ENCODE measurements around the gene UBAC1. TPM values are rescaled to one million over a fixed set of nuclear protein-coding genes. Genes with fewer than 3 reads are reported as not detected.
A peak's percentile ranks its signal among the peaks of the same experiment; 100 is the strongest.

UBAC1 gene
- total and polyA plus RNA-seq, 4 donors = 24.1 to 49.9 (median 37.5) TPM

- Histone ChIP-seq H3K4me1 (ENCODE audit: control insufficient read depth in 1 of 2, insufficient read depth in 2 of 2, low read length in 2 of 2) (no peaks in the 10 kb centered on the region), H3K9me3 (ENCODE audit: control insufficient read depth, low read length) (no peaks in the 10 kb centered on the region), H3K36me3 (ENCODE audit: control insufficient read depth in 1 of 2, insufficient read depth in 2 of 2, low read length in 1 of 2) (peaks cover 0 to 2% of the 10 kb centered on the region in 2 donors), H3K4me3 (ENCODE audit: low read length in 2 of 2) (no peak overlapping the region), H3K27ac (ENCODE audit: low read depth in 1 of 2, low read length in 2 of 2) (no peak overlapping the region), H3K27me3 (ENCODE audit: control insufficient read depth in 1 of 2, insufficient read depth in 2 of 2, low read length in 1 of 2) (no peaks in the 10 kb centered on the region)
- DNase-seq (peak in 1 of 2 donors; percentile 46), ATAC-seq (ENCODE audit: low FRiP score) (no peak)
- WGBS, 2 donors = 96 to 97% methylated on average over 18 of the region's 18 CpGs
- intact Hi-C loops (cut with DNase I) = no loop called here
Observed at GRCh38 chr9:135932656-135933055, 28.5 kb downstream of the UBAC1 start.

- no peak overlapping the region for H3K27ac ChIP-seq (ENCODE audit: low read depth in 1 of 2, low read length in 2 of 2)
- no peaks in the 10 kb centered on the region for H3K27me3 ChIP-seq (ENCODE audit: control insufficient read depth in 1 of 2, insufficient read depth in 2 of 2, low read length in 1 of 2)
- ATAC-seq (ENCODE audit: low FRiP score) = no peak
- intact Hi-C loops (cut with DNase I) = no loop called here
- WGBS, 2 donors = 90 to 91% methylated on average over 31 of the region's 31 CpGs
- H3K9me3 ChIP-seq (ENCODE audit: control insufficient read depth, low read length) = no peaks in the 10 kb centered on the region
- no peak overlapping the region for H3K4me3 ChIP-seq (ENCODE audit: low read length in 2 of 2)
- peak in 1 of 2 donors; percentile 75 for DNase-seq
- no peaks in the 10 kb centered on the region for H3K4me1 ChIP-seq (ENCODE audit: control insufficient read depth in 1 of 2, insufficient read depth in 2 of 2, low read length in 2 of 2)
- H3K36me3 ChIP-seq (ENCODE audit: control insufficient read depth in 1 of 2, insufficient read depth in 2 of 2, low read length in 1 of 2) = peaks cover 0 to 2% of the 10 kb centered on the region in 2 donors
Observed at GRCh38 chr9:135931349-135931820, 29.8 kb downstream of the UBAC1 start.

DNA sequence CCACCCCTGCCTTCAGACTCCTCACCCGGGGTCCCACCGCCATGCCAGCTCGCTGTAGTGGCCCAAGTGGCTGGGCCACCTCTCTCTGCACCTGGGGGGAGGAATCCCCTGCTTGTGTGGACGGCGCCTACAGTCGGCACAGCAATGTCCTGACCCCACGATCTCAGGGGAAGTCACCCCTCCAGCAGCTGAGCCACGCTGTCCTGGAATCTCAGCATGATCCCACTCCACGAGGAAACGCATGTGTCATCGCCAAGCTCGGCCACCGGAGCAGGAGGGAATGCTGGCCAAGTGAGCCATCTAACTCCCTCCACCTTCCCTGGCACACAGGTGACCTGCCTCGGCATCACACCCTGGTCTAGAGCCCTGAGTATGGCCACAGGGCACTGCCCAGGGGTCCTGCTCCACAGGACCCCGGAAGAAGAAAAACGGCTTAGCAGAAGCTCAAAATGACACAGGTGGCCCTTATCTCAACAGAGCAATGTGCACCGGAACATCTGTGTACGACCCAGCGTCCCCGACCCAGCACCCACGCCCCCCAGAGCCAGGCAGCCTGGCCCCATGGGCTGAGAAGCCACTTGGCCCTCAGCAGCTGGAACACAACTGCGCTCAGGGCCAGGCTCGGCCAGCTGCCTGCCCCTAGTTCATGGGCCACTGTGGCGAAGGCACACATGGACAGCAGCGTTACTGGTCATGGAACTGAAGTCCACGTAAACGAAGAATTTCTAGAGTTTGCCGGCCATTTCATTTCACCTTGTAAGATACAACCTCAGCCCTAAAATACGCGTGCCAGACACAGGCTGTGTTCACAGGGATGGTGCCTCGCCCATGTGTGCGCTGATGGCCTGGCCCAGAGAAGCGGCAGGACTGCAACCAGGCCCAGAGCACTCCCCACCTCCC is 30.5 kb downstream of the UBAC1 start:
- H3K9me3 ChIP-seq (ENCODE audit: control insufficient read depth, low read length) = no peaks in the 10 kb centered on the region
- 94 to 95% methylated on average over 33 of the region's 33 CpGs for WGBS, 2 donors
- H3K4me1 ChIP-seq (ENCODE audit: control insufficient read depth in 1 of 2, insufficient read depth in 2 of 2, low read length in 2 of 2) = no peaks in the 10 kb centered on the region
- no peak overlapping the region for H3K4me3 ChIP-seq (ENCODE audit: low read length in 2 of 2)
- H3K27ac ChIP-seq (ENCODE audit: low read depth in 1 of 2, low read length in 2 of 2) = no peak overlapping the region
- no peaks in the 10 kb centered on the region for H3K27me3 ChIP-seq (ENCODE audit: control insufficient read depth in 1 of 2, insufficient read depth in 2 of 2, low read length in 1 of 2)
- H3K36me3 ChIP-seq (ENCODE audit: control insufficient read depth in 1 of 2, insufficient read depth in 2 of 2, low read length in 1 of 2) = peaks cover 0 to 2% of the 10 kb centered on the region in 2 donors
- DNase-seq (peak in 1 of 2 donors; percentile 74), ATAC-seq (ENCODE audit: low FRiP score) (no peak)
- intact Hi-C loops (cut with DNase I) = no loop called here

GRCh38 chr9:135929656-135930445 is 31.3 kb downstream of the UBAC1 start:
- no peak overlapping the region for H3K4me3 ChIP-seq (ENCODE audit: low read length in 2 of 2)
- H3K4me1 ChIP-seq (ENCODE audit: control insufficient read depth in 1 of 2, insufficient read depth in 2 of 2, low read length in 2 of 2) = no peaks in the 10 kb centered on the region
- no peaks in the 10 kb centered on the region for H3K9me3 ChIP-seq (ENCODE audit: control insufficient read depth, low read length)
- peak in 1 of 2 donors; percentile 57 for DNase-seq
- intact Hi-C loops (cut with DNase I) = no loop called here
- 87 to 93% methylated on average over 20 to 21 of the region's 21 CpGs for WGBS, 2 donors
- no peak for ATAC-seq (ENCODE audit: low FRiP score)
- no peaks in the 10 kb centered on the region for H3K27me3 ChIP-seq (ENCODE audit: control insufficient read depth in 1 of 2, insufficient read depth in 2 of 2, low read length in 1 of 2)
- no peak overlapping the region for H3K27ac ChIP-seq (ENCODE audit: low read depth in 1 of 2, low read length in 2 of 2)
- H3K36me3 ChIP-seq (ENCODE audit: control insufficient read depth in 1 of 2, insufficient read depth in 2 of 2, low read length in 1 of 2) = peaks cover 0 to 2% of the 10 kb centered on the region in 2 donors

- Histone ChIP-seq H3K4me1 (ENCODE audit: control insufficient read depth in 1 of 2, insufficient read depth in 2 of 2, low read length in 2 of 2) (no peaks in the 10 kb centered on the region), H3K9me3 (ENCODE audit: control insufficient read depth, low read length) (no peaks in the 10 kb centered on the region), H3K27me3 (ENCODE audit: control insufficient read depth in 1 of 2, insufficient read depth in 2 of 2, low read length in 1 of 2) (no peaks in the 10 kb centered on the region), H3K27ac (ENCODE audit: low read depth in 1 of 2, low read length in 2 of 2) (no peak overlapping the region), H3K36me3 (ENCODE audit: control insufficient read depth in 1 of 2, insufficient read depth in 2 of 2, low read length in 1 of 2) (peaks cover 0 to 2% of the 10 kb centered on the region in 2 donors), H3K4me3 (ENCODE audit: low read length in 2 of 2) (no peak overlapping the region)
- DNase-seq (peak in 1 of 2 donors; percentile 55), ATAC-seq (ENCODE audit: low FRiP score) (no peak)
- WGBS, 2 donors = 91% methylated on average over 26 to 27 of the region's 27 CpGs
- intact Hi-C loops (cut with DNase I) = no loop called here
Observed at GRCh38 chr9:135928731-135929655, 32.2 kb downstream of the UBAC1 start.

DNA sequence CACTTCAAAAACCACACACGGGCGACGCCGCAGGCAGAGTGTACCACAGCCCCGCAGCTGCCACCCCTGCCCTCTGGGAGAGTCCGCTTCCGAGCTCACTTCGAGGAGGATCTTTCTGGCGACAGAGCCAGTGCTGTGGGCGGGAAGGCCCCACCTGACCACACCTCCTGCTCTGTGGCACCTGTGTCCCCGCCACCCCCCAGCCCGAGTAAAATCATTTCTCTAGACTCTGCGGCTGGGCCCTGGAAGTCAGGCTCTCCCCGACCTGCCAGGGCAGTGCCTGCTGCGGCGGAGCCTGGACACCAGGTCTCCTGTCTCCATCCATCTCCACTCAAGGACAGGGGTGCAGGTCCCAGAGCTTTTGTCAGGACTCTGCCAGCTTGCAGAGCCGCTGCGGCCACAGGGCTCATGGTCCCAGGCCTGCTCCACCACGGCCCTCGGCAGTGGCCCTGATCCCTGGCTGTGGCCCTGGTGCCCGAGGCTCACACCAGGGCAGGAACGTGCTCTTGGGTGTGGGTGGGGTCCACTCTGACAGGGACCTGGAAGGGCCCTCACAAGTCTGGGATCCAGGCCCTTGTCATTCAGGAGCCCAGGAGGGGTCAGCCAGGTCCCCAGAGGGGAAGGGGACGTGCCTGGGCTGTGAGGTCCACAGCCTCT is 33.0 kb downstream of the UBAC1 start:
- no peak overlapping the region for H3K27ac ChIP-seq (ENCODE audit: low read depth in 1 of 2, low read length in 2 of 2)
- peak in 1 of 2 donors; percentile 64 for DNase-seq
- 90 to 91% methylated on average over 23 of the region's 23 CpGs for WGBS, 2 donors
- ATAC-seq (ENCODE audit: low FRiP score) = no peak
- intact Hi-C loops (cut with DNase I) = no loop called here
- no peaks in the 10 kb centered on the region for H3K27me3 ChIP-seq (ENCODE audit: control insufficient read depth in 1 of 2, insufficient read depth in 2 of 2, low read length in 1 of 2)
- no peak overlapping the region for H3K4me3 ChIP-seq (ENCODE audit: low read length in 2 of 2)
- no peaks in the 10 kb centered on the region for H3K4me1 ChIP-seq (ENCODE audit: control insufficient read depth in 1 of 2, insufficient read depth in 2 of 2, low read length in 2 of 2)
- no peaks in the 10 kb centered on the region for H3K9me3 ChIP-seq (ENCODE audit: control insufficient read depth, low read length)
- H3K36me3 ChIP-seq (ENCODE audit: control insufficient read depth in 1 of 2, insufficient read depth in 2 of 2, low read length in 1 of 2) = peaks cover 0 to 2% of the 10 kb centered on the region in 2 donors

DNA sequence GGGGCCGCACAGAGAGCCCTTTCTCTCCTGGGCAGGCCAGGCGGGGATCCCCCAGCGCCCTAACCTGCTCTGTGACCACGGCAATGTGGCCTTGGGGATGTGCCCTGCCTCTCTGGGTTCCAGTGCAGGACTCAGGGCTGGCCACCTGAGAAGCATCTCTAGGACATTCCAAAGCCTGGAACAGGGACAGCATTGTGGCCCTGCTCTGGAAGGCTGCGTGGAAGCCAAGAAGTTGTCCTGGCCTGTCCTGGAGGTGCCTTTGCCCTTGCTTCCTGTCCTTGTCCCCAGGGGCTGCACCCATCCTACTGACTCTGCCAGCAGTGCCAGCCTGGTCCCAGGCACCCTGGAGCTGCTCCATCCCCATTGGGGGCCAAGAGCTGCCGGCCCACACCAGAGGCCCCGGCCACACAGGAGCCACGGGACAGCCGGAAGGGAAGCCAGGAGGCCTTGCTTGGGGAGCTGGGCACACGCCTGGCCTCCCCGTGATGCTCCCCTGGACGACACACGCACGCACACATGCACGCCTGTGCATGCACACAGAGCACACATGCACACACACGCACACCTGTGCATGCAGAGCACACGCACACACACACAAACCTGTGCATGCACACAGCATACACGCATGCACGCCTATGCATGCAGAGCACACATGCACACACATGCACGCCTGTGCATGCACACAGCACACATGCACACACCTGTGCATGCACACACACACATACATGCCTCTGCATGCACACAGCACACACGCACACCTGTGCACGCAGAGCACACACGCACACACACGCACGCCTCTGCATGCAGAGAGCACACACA is 33.8 kb downstream of the UBAC1 start:
- Histone ChIP-seq H3K36me3 (ENCODE audit: control insufficient read depth in 1 of 2, insufficient read depth in 2 of 2, low read length in 1 of 2) (no peaks in the 10 kb centered on the region), H3K27ac (ENCODE audit: low read depth in 1 of 2, low read length in 2 of 2) (no peak overlapping the region), H3K4me1 (ENCODE audit: control insufficient read depth in 1 of 2, insufficient read depth in 2 of 2, low read length in 2 of 2) (no peaks in the 10 kb centered on the region), H3K4me3 (ENCODE audit: low read length in 2 of 2) (no peak overlapping the region), H3K9me3 (ENCODE audit: control insufficient read depth, low read length) (no peaks in the 10 kb centered on the region), H3K27me3 (ENCODE audit: control insufficient read depth in 1 of 2, insufficient read depth in 2 of 2, low read length in 1 of 2) (no peaks in the 10 kb centered on the region)
- ATAC-seq (ENCODE audit: low FRiP score) (no peak), DNase-seq (peak in 1 of 2 donors; percentile 50)
- WGBS, 2 donors = 90 to 93% methylated on average over 25 of the region's 25 CpGs
- intact Hi-C loops (cut with DNase I) = no loop called here

All from aorta (tissue), 5 donors.